ENCODE results near the gene SNX27. TPM values are rescaled to one million over a fixed set of nuclear protein-coding genes. Genes with fewer than 3 reads are reported as not detected.
"Not testable (repeated sequence)": the region's sequence is repeated elsewhere in the genome, so short reads cannot be mapped to it uniquely, and the experiment has no call there.

SNX27 gene
- total RNA-seq, 4 donors from 2014 or later = 35.7 to 44.6 (median 41.7) TPM

DNA sequence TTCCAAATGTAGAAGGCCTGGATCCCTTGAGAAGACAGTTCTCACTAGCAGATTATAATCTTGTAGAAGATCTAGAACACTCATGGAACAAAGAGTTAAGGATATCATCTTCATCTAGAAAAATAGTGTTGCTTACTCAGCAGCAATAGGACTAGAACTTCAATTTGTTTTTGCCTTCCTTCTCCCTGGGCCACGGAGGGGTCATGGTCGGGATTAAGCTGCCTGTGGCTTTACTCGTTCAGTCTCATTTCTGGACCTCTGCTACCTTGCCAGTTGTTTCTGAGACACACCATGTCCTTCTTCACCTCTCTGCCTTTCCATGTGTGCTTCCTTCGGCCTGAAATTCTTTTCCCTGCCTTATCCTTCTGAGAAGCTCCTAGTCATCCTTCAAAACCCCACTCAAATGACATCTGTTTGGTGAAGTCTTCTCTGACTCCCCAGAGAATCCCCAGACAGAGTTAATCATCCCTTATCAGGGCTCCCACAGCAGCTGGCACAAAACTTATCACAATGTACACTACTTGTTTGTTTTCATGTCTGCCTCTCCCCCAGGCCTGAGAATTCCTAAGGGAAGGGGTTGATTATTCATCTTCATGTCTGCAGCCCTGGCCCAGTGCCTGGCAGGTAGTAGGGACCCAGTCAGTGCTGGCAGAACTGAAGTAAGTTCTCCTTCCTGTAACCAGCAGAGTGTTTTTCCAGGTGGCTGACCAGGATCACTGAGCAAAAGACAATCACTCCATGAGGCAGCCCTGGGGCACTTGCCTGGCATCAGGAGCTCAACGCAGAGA lies 15.5 kb upstream of the SNX27 start:
- Histone ChIP-seq H3K27ac (no peak overlapping the region), H3K36me3 (no peaks in the 10 kb centered on the region), H3K4me3 (no peak overlapping the region), H3K9me3 (peaks cover 0 to 1% (median 0%) of the 10 kb centered on the region in 4 donors), H3K27me3 (no peaks in the 10 kb centered on the region), H3K4me1 (peaks cover 0 to 8% (median 0%) of the 10 kb centered on the region in 4 donors)
- TF ChIP-seq POLR2A (IDR thresholded peaks at IDR 0.05) (no peak), EP300 (IDR thresholded peaks at IDR 0.05) (no peak)
- TF ChIP-seq, protein P1, sequence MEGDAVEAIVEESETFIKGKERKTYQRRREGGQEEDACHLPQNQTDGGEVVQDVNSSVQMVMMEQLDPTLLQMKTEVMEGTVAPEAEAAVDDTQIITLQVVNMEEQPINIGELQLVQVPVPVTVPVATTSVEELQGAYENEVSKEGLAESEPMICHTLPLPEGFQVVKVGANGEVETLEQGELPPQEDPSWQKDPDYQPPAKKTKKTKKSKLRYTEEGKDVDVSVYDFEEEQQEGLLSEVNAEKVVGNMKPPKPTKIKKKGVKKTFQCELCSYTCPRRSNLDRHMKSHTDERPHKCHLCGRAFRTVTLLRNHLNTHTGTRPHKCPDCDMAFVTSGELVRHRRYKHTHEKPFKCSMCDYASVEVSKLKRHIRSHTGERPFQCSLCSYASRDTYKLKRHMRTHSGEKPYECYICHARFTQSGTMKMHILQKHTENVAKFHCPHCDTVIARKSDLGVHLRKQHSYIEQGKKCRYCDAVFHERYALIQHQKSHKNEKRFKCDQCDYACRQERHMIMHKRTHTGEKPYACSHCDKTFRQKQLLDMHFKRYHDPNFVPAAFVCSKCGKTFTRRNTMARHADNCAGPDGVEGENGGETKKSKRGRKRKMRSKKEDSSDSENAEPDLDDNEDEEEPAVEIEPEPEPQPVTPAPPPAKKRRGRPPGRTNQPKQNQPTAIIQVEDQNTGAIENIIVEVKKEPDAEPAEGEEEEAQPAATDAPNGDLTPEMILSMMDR (IDR thresholded peaks at IDR 0.05) = no peak
- DNase-seq (ENCODE audit: low spot score in 2 of 2) = no peak
- 81 to 89% methylated on average over 5 of the region's 5 CpGs for WGBS, 2 donors

DNA sequence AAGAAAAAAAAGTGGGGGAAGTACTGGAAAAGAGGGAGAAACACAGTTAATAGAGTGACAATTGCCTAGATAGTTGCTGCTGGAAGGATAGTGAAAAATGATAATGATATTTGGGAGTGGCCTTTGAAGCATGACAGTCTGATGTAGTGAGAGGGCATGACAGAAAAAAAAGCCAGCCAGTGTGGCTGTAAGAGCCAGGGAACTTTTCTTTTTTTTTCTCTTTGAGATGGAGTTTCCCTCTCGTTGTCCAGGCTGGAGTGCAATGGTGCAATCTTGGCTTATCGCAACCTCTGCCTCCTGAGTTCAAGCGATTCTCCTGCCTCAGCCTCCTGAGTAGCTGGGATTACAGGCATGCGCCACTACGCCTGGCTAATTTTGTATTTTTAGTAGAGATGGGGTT lies 9.3 kb upstream of the SNX27 start:
- not testable (repeated sequence) for H3K27ac ChIP-seq; H3K9me3 ChIP-seq; H3K36me3 ChIP-seq; DNase-seq (ENCODE audit: low spot score in 2 of 2); H3K4me3 ChIP-seq; H3K4me1 ChIP-seq; H3K27me3 ChIP-seq
- 81 to 89% methylated on average over 5 of the region's 5 CpGs for WGBS, 2 donors

DNA sequence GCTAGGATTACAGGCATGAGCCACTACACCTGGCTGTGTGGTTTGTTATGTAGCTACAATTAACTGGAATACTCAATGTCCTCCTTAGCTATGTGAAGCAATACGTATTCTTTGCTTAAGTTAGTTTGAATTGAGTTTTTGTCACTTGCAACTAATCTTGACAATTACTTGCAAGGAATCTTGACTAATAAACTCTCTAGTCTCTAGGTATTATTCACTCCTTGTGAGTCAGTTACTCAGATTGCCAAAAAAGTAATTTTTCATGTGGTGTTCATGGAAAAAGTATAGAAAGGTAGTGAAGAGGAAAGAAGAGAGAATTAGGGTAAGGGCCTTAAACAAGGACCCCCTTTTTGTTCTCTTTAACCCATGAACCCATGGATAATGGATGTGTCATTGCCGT lies 7.6 kb upstream of the SNX27 start:
- Histone ChIP-seq H3K27me3 (peaks cover 0 to 6% of the 10 kb centered on the region in 2 donors), H3K36me3 (no peaks in the 10 kb centered on the region), H3K9me3 (no peaks in the 10 kb centered on the region), H3K4me1 (peaks cover 0 to 8% (median 0%) of the 10 kb centered on the region in 4 donors), H3K27ac (no peak overlapping the region), H3K4me3 (no peak overlapping the region)
- no peak for DNase-seq (ENCODE audit: low spot score in 2 of 2)
- TF ChIP-seq POLR2A (IDR thresholded peaks at IDR 0.05) (no peak), EP300 (IDR thresholded peaks at IDR 0.05) (no peak)
- TF ChIP-seq, protein P1 (IDR thresholded peaks at IDR 0.05) = no peak
- 70 to 79% methylated on average over 2 of the region's 2 CpGs for WGBS, 2 donors

DNA sequence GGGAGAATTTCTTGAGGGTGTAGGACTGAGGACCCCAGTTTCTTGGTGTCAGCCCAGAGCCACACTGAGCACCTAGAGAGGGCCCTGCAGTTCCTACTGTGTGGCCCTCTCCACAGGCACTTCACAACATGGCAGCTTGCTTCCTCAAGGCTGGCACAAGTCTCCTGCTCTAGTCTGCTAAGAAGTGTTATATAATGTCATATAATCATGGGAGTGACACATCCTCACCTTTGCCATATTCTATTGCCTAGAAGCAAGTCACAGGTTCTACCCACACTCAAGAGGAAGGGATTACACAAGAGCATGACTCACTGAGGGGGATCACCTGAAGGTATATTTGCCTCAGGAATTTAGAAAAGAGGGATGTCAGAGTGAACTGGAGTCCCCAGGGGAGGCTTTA lies 5.5 kb upstream of the SNX27 start:
- no peak overlapping the region for H3K27ac ChIP-seq
- H3K36me3 ChIP-seq = no peaks in the 10 kb centered on the region
- no peaks in the 10 kb centered on the region for H3K9me3 ChIP-seq
- no peak for TF ChIP-seq EP300 (IDR thresholded peaks at IDR 0.05)
- TF ChIP-seq, protein P1 (IDR thresholded peaks at IDR 0.05) = no peak
- H3K27me3 ChIP-seq = peaks cover 0 to 6% of the 10 kb centered on the region in 2 donors
- peaks cover 0 to 13% (median 0%) of the 10 kb centered on the region in 4 donors for H3K4me1 ChIP-seq
- no peak for DNase-seq (ENCODE audit: low spot score in 2 of 2)
- H3K4me3 ChIP-seq = no peak overlapping the region

DNA sequence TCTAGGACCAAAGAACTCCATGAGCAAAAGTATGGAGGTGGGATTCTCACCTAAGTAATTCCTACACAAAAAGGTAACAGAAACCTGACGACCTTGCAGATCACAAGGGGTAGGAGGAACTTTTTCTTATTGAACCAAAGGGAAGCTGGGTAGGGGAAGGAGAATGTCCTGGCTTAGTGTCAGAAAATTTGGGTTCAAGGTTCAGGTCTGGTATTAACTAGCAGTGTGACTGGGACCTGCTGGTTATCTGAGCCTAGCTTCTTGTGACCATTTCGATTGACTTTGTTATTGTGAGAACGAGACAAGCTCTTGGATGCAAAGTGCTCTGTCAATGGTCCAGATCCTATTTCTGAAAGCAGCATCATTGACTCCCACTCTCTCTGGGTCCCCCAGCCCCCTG lies 5.0 kb upstream of the SNX27 start:
- Histone ChIP-seq H3K36me3 (no peaks in the 10 kb centered on the region), H3K4me1 (peaks cover 0 to 16% (median 0%) of the 10 kb centered on the region in 4 donors), H3K27ac (no peak overlapping the region), H3K4me3 (no peak overlapping the region), H3K9me3 (no peaks in the 10 kb centered on the region), H3K27me3 (peaks cover 0 to 6% of the 10 kb centered on the region in 2 donors)
- TF ChIP-seq, protein P1 (IDR thresholded peaks at IDR 0.05) = no peak
- TF ChIP-seq POLR2A (IDR thresholded peaks at IDR 0.05) = no peak
- TF ChIP-seq EP300 (IDR thresholded peaks at IDR 0.05) = no peak
- no peak for DNase-seq (ENCODE audit: low spot score in 2 of 2)
- 78 to 82% methylated on average over 3 of the region's 3 CpGs for WGBS, 2 donors
